Activated CD4-positive, alpha-beta T cell treated with anti-CD3 and anti-CD28 coated beads for 48 hours (primary cell): ENCODE measurements around the gene CADM2.

Experiments used
- DNase-seq: peaks from one replicate; pipeline ENCODE4 v3.0.0-alpha.2; 2020

The CADM2 gene

DNA sequence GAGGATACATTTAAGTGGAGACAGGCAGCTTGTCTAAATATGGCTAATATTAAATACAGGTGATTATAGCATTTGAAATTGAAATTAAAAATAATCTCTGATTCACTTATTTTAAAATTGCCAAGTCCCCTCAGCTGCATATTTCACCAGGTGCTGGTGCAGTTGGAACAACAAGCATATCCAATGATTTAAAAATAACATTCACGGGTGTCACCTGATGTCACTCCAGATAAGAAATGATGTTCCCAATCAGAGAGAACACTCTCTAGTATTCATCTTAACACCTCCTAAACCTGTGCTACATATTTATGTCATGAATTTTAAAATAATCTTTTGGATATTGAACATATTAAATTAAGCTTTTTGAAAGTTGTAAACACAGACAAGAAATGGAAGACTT, 249.9 kb downstream of the CADM2 start:
- no peak for DNase-seq

DNA sequence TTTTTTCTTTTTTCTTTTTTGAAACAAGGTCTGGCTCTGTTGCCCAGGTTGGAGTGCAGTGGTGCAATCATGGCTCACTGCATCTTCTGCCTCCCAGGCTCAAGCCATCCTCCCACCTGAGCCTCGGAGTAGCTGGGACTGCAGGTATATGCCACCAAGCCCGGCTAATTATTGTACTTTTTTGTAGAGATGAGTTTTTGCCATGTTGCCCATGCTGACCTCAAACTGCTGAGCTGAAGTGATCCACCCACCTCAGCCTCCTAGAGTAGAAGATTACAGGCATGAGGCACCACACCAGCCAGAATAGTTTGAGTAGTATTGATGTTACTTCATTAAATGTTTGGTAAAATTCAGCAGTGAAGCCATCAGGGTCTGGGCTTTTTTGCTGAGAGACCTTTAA, 251.8 kb downstream of the CADM2 start:
- DNase-seq, result no peak

DNA sequence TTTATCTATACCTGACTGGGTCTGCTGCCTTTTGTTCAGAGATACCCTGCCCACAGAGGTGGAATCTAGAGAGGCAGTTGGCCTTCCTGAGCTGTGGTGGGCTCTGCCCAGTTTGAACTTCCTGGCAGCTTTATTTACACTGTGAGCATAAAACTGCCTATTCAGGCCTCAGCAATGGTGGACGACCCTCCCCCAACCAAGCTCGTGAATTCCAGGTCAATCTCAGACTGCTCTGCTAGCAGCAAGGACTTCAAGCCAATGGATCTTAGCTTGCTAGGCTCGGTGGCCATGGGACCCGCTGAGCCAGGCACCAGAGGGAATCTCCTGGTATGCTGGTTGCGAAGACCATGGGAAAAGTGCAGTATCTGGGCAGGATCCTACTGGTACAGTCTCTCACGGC, 270.2 kb downstream of the CADM2 start:
- DNase-seq, result no peak

DNA sequence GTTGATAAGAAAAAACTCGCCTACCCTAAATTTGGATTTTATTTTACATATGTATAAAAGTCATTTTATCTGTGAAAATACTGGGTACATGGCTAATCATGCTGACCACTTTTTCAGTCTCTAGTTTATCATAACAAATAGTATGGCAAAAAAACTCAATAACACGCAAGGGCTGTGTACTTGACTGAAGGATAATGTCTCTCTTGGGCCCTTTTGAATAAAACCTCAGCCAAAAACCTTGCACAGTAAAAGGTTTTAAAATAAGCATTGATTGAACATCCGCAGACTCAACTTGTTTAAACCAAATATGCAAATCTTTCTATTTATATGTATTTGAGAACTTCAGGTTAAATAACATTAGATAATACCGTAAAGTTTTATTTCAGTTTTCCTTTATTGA, 285.3 kb downstream of the CADM2 start:
- DNase-seq, result no peak

DNA sequence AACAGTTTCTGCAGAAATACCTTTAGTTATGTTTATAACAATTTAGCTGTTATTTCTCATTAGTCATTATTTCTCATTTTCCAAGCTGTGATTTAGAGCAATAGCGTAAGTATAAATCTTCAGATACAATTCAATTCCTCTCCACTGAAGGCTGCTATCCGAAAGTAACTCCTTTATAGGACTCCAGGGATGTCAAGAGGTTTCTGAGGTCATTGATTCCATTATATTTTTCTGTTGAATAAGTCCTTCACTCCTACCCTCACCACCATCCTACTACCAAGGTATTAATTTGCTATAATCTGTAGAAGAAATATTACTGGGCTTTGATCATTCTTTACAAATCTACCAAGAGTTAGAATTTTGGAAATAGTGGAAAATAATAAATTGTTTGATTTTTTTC, 285.7 kb downstream of the CADM2 start:
- no peak for DNase-seq

- DNase-seq, result no peak
Measured at GRCh38 chr3:85251766-85252165, 293.0 kb downstream of the CADM2 start.

DNA sequence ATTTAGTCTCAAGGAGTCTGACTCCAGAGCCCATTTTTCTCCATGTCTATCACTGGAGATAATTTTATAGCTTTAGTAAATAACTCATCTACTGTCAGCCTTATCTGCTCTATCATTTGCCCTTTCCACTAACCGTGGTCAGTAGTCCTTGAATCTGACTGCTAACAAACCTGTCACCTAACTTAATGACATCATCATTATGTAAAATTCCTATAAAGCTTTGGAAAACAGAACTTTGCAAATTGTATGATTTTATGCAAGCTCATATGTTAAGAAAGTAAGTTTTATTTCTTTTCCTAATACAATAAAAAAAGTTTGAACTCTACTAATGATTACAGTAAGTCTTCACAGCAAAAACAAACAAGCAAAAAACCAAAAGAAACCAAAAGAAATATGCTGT, 293.9 kb downstream of the CADM2 start:
- no peak for DNase-seq

DNA sequence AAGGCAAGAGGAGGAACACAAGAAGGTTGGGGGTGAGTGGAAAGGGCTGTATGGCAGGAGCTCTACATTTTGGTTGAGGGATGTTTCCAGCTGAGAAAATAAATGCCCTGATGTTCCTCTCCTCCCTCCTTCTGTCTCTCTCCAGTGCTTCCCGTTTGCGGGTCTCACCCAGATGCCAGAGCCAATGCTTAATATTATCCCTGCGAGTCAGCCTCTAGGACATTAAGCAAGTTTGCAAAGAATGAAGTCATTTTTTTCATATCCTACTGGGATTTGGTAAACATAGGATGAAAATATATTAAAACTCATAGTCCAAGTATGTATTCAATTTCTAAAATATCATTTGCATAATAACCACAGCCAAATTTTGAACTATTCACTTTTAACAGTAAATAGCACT, 295.9 kb downstream of the CADM2 start:
- DNase-seq, result no peak

DNA sequence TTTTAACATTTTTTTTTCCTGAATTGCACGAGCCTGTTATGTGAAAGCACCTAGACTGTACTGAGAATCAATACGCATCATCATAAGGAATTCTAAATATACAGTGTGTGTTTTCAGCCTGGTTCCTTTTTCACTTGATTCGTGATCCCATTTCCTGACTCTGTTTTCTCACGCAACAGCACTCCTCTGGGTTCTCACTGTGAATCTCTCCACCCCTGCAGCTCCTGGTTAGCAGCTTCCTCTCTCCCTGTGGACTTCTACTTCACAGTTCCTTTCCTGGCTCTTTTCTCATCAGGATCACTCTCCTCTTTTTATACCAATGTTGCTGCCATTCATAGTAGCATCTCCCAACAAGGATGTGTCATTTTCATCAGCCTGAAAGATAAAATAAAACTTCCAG, 297.2 kb downstream of the CADM2 start:
- no peak for DNase-seq

GRCh38 chr3:85258326-85258725, 299.5 kb downstream of the CADM2 start:
- DNase-seq, result no peak

GRCh38 chr3:85258819-85259218, 300.0 kb downstream of the CADM2 start:
- DNase-seq, result no peak

DNA sequence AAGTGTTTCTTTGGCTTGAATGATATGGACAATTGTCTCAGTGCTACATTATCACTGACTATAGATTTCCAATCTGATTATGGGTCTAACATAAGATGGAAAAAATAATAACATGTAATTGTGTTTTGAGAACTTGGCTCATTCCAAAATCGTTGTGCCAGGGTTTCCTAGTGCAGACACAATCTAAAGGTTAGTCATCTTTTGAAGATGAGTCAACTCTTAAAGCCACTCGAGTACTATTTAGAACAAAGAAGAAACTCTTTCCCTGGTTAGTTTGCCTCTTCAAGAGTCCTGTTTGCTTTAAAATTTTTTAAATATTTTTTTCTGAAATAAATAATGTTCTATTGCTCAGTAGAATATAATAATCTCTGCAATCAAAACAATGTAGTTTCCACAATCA, 301.0 kb downstream of the CADM2 start:
- no peak for DNase-seq

GRCh38 chr3:85264381-85264780, 305.6 kb downstream of the CADM2 start:
- no peak for DNase-seq

DNA sequence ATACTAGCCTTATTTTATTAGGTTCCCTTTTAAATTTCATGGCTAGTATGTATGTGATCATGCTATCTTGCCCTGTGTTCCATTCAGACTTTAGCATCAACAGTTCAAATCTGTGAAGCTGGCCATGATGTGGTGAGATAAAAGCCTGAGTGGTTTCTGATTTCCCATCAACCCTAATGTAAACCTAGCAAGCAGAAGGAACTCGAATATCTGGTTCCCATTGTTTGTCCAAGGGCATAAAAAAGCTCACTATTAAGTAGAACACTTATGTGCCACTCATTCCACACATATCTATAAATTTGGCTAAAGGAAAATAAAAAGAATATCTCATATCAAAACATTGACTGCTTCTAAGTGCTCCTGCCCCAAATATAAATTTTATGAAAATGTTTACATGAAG, 311.7 kb downstream of the CADM2 start:
- DNase-seq, result no peak

GRCh38 chr3:85271911-85272310, 313.1 kb downstream of the CADM2 start:
- DNase-seq, result no peak

- no peak for DNase-seq
Measured at GRCh38 chr3:85288257-85288656, 329.5 kb downstream of the CADM2 start.

DNA sequence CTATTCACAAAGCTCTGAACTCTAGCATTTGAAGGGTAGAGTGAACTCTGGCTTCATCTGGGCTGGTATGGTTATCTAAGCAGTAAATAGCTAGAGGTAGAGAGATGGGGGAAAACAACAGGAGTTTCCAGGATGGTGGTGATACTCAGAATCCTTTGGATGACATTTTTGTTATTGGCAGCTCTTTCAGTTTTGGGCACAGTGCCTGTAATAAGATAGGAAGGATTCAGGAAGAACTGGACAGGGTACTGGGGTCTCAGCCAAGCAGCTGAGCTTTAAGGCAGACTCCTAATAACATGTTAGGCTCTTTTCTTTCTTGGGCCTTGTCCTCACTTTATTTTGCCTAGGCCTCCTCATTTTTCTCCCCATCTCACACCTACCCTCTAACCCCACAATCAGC, 338.5 kb downstream of the CADM2 start:
- DNase-seq, result no peak

DNA sequence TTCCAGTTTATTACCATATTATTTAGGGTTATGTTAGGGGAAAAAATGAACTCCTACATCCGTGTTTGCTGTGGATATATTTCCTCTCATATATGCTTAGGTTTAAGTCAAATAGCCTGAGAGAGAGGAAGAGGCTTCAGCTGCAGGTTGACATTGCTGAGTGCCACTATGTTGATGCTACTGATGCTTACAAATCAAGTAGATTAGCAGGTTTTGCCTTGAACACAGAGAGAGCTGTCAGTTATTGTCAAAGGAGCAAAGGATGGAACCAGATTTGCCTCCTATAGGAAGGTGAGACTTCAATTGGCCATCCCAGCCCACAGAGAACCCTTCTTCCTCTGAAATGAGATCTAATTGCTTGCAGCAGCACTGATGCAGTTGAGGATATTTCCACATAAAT, 339.2 kb downstream of the CADM2 start:
- DNase-seq, result no peak

GRCh38 chr3:85303156-85303555, 344.4 kb downstream of the CADM2 start:
- no peak for DNase-seq

DNA sequence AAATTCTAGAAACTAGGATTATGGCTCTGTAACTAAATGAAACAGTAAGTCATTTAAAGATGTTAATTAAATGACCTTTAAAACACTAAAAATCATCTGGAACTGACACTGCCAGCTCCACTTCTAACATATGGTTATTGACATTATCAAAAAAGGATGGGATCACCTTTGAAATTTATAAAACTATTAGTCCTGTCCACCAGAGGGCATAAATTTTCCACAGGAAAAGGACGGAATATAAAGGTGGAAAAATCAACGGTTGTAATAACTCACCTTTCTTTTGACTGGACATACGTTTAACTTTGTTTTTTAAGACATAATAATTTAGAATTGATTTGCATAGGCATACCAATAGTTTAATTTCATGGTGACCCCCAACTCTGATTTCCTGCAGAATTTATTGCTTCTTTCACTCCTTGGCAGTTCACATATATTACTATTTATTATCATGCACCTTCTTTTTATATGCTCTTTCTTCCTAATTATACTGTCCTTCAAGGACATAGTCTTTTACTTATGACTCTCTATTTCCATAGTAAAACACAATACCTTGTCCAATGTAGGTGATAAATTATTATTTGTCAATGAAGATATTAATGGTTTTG, 345.7 kb downstream of the CADM2 start:
- no peak for DNase-seq

DNA sequence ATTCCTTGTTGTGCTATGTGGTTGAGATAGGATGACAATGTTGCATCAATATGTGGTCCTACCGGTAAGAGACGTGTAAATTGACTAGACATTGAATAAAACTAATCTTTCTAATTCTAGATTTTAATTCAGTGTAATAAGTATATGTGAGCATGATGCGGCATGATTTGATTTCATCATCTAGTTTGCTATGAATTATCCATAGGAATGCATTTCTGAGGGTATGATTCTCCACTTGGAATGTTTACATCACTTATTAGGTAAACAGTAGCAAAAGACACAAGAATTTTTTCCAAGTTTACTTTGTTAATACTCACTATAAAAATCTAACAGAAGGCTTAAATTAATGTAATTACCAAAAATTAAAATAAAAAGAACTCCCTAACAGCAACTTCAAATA, 353.5 kb downstream of the CADM2 start:
- no peak for DNase-seq

DNA sequence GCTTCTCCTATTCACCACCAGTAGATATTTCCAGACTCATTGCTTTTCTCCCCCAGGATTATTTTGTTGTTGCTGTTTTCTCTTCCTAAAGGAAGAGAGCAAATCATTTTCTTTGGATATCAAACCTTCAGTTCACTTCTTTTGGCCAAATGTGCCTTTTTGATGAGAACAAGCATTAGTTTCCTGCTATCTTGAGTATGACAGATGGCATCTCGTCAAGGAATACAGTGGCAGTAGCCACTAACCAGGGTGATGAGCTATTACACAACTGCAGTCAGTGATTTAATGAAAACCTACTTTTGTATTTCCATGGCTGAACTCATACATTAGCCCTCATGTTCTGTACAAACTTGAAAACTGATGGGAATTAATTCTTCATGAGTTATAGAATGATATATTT, 354.6 kb downstream of the CADM2 start:
- no peak for DNase-seq

- no peak for DNase-seq
Measured at GRCh38 chr3:85316252-85316651, 357.5 kb downstream of the CADM2 start.

- DNase-seq, result no peak
Measured at GRCh38 chr3:85321892-85322291, 363.1 kb downstream of the CADM2 start.

GRCh38 chr3:85330071-85330470, 371.3 kb downstream of the CADM2 start:
- DNase-seq, result no peak

DNA sequence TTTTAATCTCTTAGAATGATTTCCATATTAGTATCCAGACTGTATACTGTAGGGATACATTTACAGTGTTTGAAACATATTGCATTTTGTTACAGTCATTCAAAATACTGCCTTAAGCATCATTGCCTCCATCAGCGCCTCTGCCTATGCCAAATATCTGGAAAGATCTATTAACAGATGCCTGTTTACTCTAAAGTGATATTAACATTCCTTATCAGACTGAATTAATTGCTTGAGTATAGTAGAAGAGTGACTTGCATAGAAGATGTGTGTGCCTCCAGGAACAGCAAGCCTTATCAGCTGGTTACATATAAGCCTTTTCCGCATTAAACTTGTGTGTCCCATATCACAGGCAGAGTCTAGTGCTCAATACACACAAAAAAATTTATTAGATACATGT, 379.1 kb downstream of the CADM2 start:
- DNase-seq, result no peak
